Fibroblast of the aortic adventitia (primary cell): ENCODE results near the gene TIGIT. TPM values are rescaled to one million over a fixed set of nuclear protein-coding genes. Genes with fewer than 3 reads are reported as not detected.
"Not testable (repeated sequence)": the region's sequence is repeated elsewhere in the genome, so short reads cannot be mapped to it uniquely, and the experiment has no call there.

Experiments used
- DNase-seq: peaks from one replicate; pipeline ENCODE4 v3.0.0-alpha.2; 2010; ENCODE audit warnings: low read depth
- H3K4me3 ChIP-seq: 2 replicates; pipeline ENCODE4 v1.5.1; 2011; ENCODE audit warnings: low read depth, mild to moderate bottlenecking, control low read depth, low read length, moderate library complexity
- CTCF ChIP-seq: IDR thresholded peaks from 2 replicates; pipeline ENCODE4 v1.5.1; 2011; ENCODE audit warnings: mild to moderate bottlenecking, low read length, control low read depth, inconsistent platforms; ENCODE audit not compliant: insufficient read depth
- total RNA-seq: library from RNA; depleted of rRNA; stranded (reverse); fragments of >200 nt; gene quantifications from 2 replicates; pipeline ENCODE4 v1.2.3, GENCODE V29; 2012; ENCODE audit warnings: low replicate concordance

TIGIT gene
- total RNA-seq, 1 donor, result 0.18 TPM

GRCh38 chr3:114272271-114272670, 21.6 kb upstream of the TIGIT start:
- H3K4me3 ChIP-seq, result no peak overlapping the region
- TF ChIP-seq CTCF, result no peak
- DNase-seq, result peak; percentile 29

- TF ChIP-seq CTCF, result no peak
- no peak overlapping the region for H3K4me3 ChIP-seq
- peak; percentile 52 for DNase-seq
These were observed 18.9 kb upstream of the TIGIT start for GRCh38 chr3:114274929-114275328.

- DNase-seq, H3K4me3 ChIP-seq: not testable (repeated sequence)
These were observed 17.0 kb upstream of the TIGIT start for GRCh38 chr3:114276856-114277255.

GRCh38 chr3:114284644-114285043, 9.2 kb upstream of the TIGIT start:
- no peak for DNase-seq
- no peak overlapping the region for H3K4me3 ChIP-seq
- no peak for TF ChIP-seq CTCF

- no peak overlapping the region for H3K4me3 ChIP-seq
- DNase-seq, result no peak
- TF ChIP-seq CTCF, result no peak
These were observed 8.1 kb upstream of the TIGIT start for GRCh38 chr3:114285648-114286230.

GRCh38 chr3:114286266-114286665, 7.6 kb upstream of the TIGIT start:
- TF ChIP-seq CTCF, result no peak

GRCh38 chr3:114290911-114291901, 2.6 kb upstream of the TIGIT start:
- peak; percentile 70 for TF ChIP-seq CTCF
- H3K4me3 ChIP-seq, result no peak overlapping the region
- peak; percentile 18 for DNase-seq

More at GRCh38 chr3:114286266-114286665, 7.6 kb upstream of the TIGIT start:
- DNase-seq, result no peak
- H3K4me3 ChIP-seq, result no peak overlapping the region
